HUDEP-2 (cell line): ENCODE measurements around the gene TMEM203.

ENCODE experiments used
- DNase-seq, 76 experiments: peaks; one replicate each; lab custom pipeline; 2025; ENCODE audit not compliant: unreplicated experiment in 76 of 76; lab: John Stamatoyannopoulos, UW

Gene TMEM203

GRCh38 chr9:137182836-137183235 lies 22.6 kb downstream of the TMEM203 start:
- no peak for DNase-seq

GRCh38 chr9:137181680-137182079 lies 23.8 kb downstream of the TMEM203 start:
- DNase-seq, result no peak

GRCh38 chr9:137180491-137180890 lies 25.0 kb downstream of the TMEM203 start:
- no peak for DNase-seq

GRCh38 chr9:137179761-137180160 lies 25.7 kb downstream of the TMEM203 start:
- no peak for DNase-seq

- no peak for DNase-seq
These were observed 26.4 kb downstream of the TMEM203 start for GRCh38 chr9:137178939-137179630.

- no peak for DNase-seq
These were observed 27.1 kb downstream of the TMEM203 start for GRCh38 chr9:137178201-137178938.

- peak in 32 of 76 experiments; percentile 3 to 57 (median 22) for DNase-seq
These were observed 28.9 kb downstream of the TMEM203 start for GRCh38 chr9:137176302-137177182.

- no peak for DNase-seq
These were observed 30.0 kb downstream of the TMEM203 start for GRCh38 chr9:137175345-137175961.

- no peak for DNase-seq
These were observed 30.6 kb downstream of the TMEM203 start for GRCh38 chr9:137174722-137175293.

- no peak for DNase-seq
These were observed 31.4 kb downstream of the TMEM203 start for GRCh38 chr9:137173796-137174664.

GRCh38 chr9:137172901-137173795 lies 32.3 kb downstream of the TMEM203 start:
- DNase-seq, result no peak

GRCh38 chr9:137171149-137171900 lies 34.1 kb downstream of the TMEM203 start:
- DNase-seq, result no peak

GRCh38 chr9:137170486-137171148 lies 34.8 kb downstream of the TMEM203 start:
- DNase-seq, result no peak

- DNase-seq, result no peak
These were observed 35.5 kb downstream of the TMEM203 start, which contains the start of gene LRRC26 for GRCh38 chr9:137169896-137170358. LRRC26 (minus strand) TSS chr9:137170051; CDS start chr9:137169943, 108 bp downstream.

- DNase-seq, result peak in 45 of 76 experiments; percentile 11 to 61 (median 28)
These were observed 36.3 kb downstream of the TMEM203 start for GRCh38 chr9:137168904-137169856.

- peak in 8 of 76 experiments; percentile 19 to 60 (median 35) for DNase-seq
These were observed 36.9 kb downstream of the TMEM203 start for GRCh38 chr9:137168573-137168903.
